Gastrocnemius medialis (tissue), 4 donors: ENCODE measurements around the gene APOA1. TPM values are rescaled to one million over a fixed set of nuclear protein-coding genes. Genes with fewer than 3 reads are reported as not detected.

Experiments
- ATAC-seq, 2 donors: fragments of 150-250 bp; one replicate each; pipeline ENCODE4 v1.9.1; 2016
- DNase-seq, 2 donors: peaks; one replicate each; pipeline ENCODE4 v3.0.0-alpha.2; 2019
- H3K27ac ChIP-seq, 4 donors: fragments of 200-600 bp; sonication (generic); 1 replicate in 1 of 4; 2 replicates in 3 of 4; pipeline ENCODE4 v1.5.1; 2016 to 2018; ENCODE audit warnings: mild to moderate bottlenecking in 2 of 4, moderate library complexity in 1 of 4
- H3K27me3 ChIP-seq, 3 donors: fragments of 200-600 bp; sonication (generic) in 2 of 3; 1 replicate in 1 of 3; 2 replicates in 2 of 3; pipeline versions ENCODE4 v1.5.1 to v1.6.0; 2016 to 2019; ENCODE audit warnings: mild to moderate bottlenecking in 1 of 3, moderate library complexity in 1 of 3
- H3K36me3 ChIP-seq, 2 donors: fragments of 200-600 bp; sonication (generic) in 1 of 2; one replicate each; pipeline ENCODE4 v1.5.1; 2017 to 2018
- H3K4me1 ChIP-seq, 2 donors: fragments of 200-600 bp; sonication (generic) in 1 of 2; one replicate each; pipeline ENCODE4 v1.5.1; 2016 to 2017; ENCODE audit warnings: mild to moderate bottlenecking in 2 of 2
- H3K4me3 ChIP-seq, 4 donors: fragments of 200-600 bp; sonication (generic) in 3 of 4; 1 replicate in 1 of 4; 2 replicates in 3 of 4; pipeline ENCODE4 v1.5.1; 2016 to 2019; ENCODE audit warnings: mild to moderate bottlenecking in 2 of 4
- H3K9me3 ChIP-seq, 3 donors: fragments of 200-600 bp; sonication (generic) in 2 of 3; 1 replicate in 1 of 3; 2 replicates in 2 of 3; pipeline ENCODE4 v1.5.1; 2016 to 2019
- POLR2A ChIP-seq, 2 donors: fragments of 450-650 bp; IDR thresholded peaks; one replicate each; pipeline ENCODE4 v1.6.1; 2017; ENCODE audit warnings: antibody characterized with exemption in 2 of 2, mild to moderate bottlenecking in 2 of 2, moderate library complexity in 2 of 2
- in situ Hi-C, 4 donors: fragments of 200-750 bp; cut with MboI; loops; one replicate each; pipeline versions ENCODE4 v1.15.0 to v1.8.0; 2017; ENCODE audit warnings: low sequenced_read_pairs in 4 of 4
- intact Hi-C: fragments of 100-400 bp; cut with DNase I; formaldehyde crosslinking; loops from one replicate; pipeline ENCODE4 v1.15.1; 2023; ENCODE audit warnings: low total_unique reads
- total RNA-seq, 4 donors: library from RNA; depleted of rRNA; stranded (reverse); fragments of >200 nt; gene quantifications; one replicate each; pipeline versions ENCODE4 v1.1.0 to v1.2.3, GENCODE V29; 2016
- TF ChIP-seq, protein P1 (sequence below), 5 experiments: fragments of 450-650 bp in 3 of 5; fragments of 200-600 bp in 2 of 5; sonication (generic) in 2 of 5; IDR thresholded peaks in 4 of 5; conservative IDR thresholded peaks in 1 of 5; 1 replicate in 4 of 5; 2 replicates in 1 of 5; pipeline ENCODE4 v1.5.1; 2016 to 2019; ENCODE audit warnings: antibody characterized with exemption in 5 of 5, mild to moderate bottlenecking in 3 of 5, moderate library complexity in 3 of 5

Gene APOA1
- 10 to 100 TPM in 2 of 4 donors, under 1 TPM in 1, not detected in 1; 0.56 to 35.8 (median 18.2) TPM for total RNA-seq

- peaks cover 10 to 14% of the 10 kb centered on the region in 2 donors for H3K4me1 ChIP-seq
- H3K27me3 ChIP-seq, result no peaks in the 10 kb centered on the region
- intact Hi-C loops (no loop called here), in situ Hi-C loops (no loop called here)
- no peaks in the 10 kb centered on the region for H3K9me3 ChIP-seq
- peak within 1 kb of the TSS in 3 of 4 donors; percentile 63 to 70 (median 69) for H3K27ac ChIP-seq
- DNase-seq (no peak), ATAC-seq (no peak)
- TF ChIP-seq, protein P1, sequence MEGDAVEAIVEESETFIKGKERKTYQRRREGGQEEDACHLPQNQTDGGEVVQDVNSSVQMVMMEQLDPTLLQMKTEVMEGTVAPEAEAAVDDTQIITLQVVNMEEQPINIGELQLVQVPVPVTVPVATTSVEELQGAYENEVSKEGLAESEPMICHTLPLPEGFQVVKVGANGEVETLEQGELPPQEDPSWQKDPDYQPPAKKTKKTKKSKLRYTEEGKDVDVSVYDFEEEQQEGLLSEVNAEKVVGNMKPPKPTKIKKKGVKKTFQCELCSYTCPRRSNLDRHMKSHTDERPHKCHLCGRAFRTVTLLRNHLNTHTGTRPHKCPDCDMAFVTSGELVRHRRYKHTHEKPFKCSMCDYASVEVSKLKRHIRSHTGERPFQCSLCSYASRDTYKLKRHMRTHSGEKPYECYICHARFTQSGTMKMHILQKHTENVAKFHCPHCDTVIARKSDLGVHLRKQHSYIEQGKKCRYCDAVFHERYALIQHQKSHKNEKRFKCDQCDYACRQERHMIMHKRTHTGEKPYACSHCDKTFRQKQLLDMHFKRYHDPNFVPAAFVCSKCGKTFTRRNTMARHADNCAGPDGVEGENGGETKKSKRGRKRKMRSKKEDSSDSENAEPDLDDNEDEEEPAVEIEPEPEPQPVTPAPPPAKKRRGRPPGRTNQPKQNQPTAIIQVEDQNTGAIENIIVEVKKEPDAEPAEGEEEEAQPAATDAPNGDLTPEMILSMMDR (IDR thresholded peaks at IDR 0.05 in 4 of 5, conservative IDR thresholded peaks at IDR 0.05 in 1 of 5), result no peak
- no peak for TF ChIP-seq POLR2A (IDR thresholded peaks at IDR 0.05)
- H3K4me3 ChIP-seq, result no peak within 1 kb of the TSS
- no peaks in the 10 kb centered on the region for H3K36me3 ChIP-seq
Observed at GRCh38 chr11:116837231-116838091, at the start of gene APOA1. Gene APOA1 (minus strand): TSS chr11:116837622. CDS start chr11:116837387, 235 bp downstream.

- in situ Hi-C loops, result loop anchor here in 3 of 4 donors (10.0 to 25.0 kb wide), 2 partner anchors 339 to 351 kb away; partner anchors contain the start of genes PCSK7 (in 1 of the 3) and RNF214 (in 1 of the 3)
- intact Hi-C loops, result no loop called here
- Histone ChIP-seq H3K4me1 (peaks cover 3 to 5% of the 10 kb centered on the region in 2 donors), H3K4me3 (no peak overlapping the region), H3K9me3 (no peaks in the 10 kb centered on the region), H3K36me3 (no peaks in the 10 kb centered on the region), H3K27ac (no peak overlapping the region), H3K27me3 (no peaks in the 10 kb centered on the region)
- TF ChIP-seq POLR2A (IDR thresholded peaks at IDR 0.05), result no peak
- TF ChIP-seq, protein P1 (IDR thresholded peaks at IDR 0.05 in 4 of 5, conservative IDR thresholded peaks at IDR 0.05 in 1 of 5), result no peak
- ATAC-seq (peak; percentile 46 to 62), DNase-seq (no peak)
Observed at GRCh38 chr11:116885951-116886655, 48.7 kb upstream of the APOA1 start.

GRCh38 chr11:116882386-116882785 lies 45.0 kb upstream of the APOA1 start:
- DNase-seq (no peak), ATAC-seq (no peak)
- intact Hi-C loops (no loop called here), in situ Hi-C loops (loop anchor here in 3 of 4 donors (5.0 to 25.0 kb wide), 3 partner anchors 220 to 355 kb away; partner anchors contain the start of genes PCSK7 (in 1 of the 3) and RNF214 (in 1 of the 3))
- no peaks in the 10 kb centered on the region for H3K36me3 ChIP-seq
- H3K4me3 ChIP-seq, result no peak overlapping the region
- H3K27me3 ChIP-seq, result no peaks in the 10 kb centered on the region
- TF ChIP-seq, protein P1 (IDR thresholded peaks at IDR 0.05 in 4 of 5, conservative IDR thresholded peaks at IDR 0.05 in 1 of 5), result no peak
- TF ChIP-seq POLR2A (IDR thresholded peaks at IDR 0.05), result no peak
- no peaks in the 10 kb centered on the region for H3K9me3 ChIP-seq
- H3K27ac ChIP-seq, result no peak overlapping the region
- peaks cover 10 to 12% of the 10 kb centered on the region in 2 donors for H3K4me1 ChIP-seq

- intact Hi-C loops (loop anchor here (2.0 kb wide), 1 partner anchor 218 kb away; the partner anchor contains the start of gene SIK3), in situ Hi-C loops (loop anchor here in 3 of 4 donors (5.0 to 25.0 kb wide), 3 partner anchors 221 to 356 kb away; partner anchors contain the start of genes PCSK7 (in 1 of the 3) and RNF214 (in 1 of the 3))
- DNase-seq (peak; percentile 38 to 73), ATAC-seq (peak; percentile 73 to 94)
- H3K4me3 ChIP-seq, result no peak overlapping the region
- H3K4me1 ChIP-seq, result peaks cover 12 to 16% of the 10 kb centered on the region in 2 donors
- no peaks in the 10 kb centered on the region for H3K27me3 ChIP-seq
- no peak for TF ChIP-seq POLR2A (IDR thresholded peaks at IDR 0.05)
- TF ChIP-seq, protein P1 (IDR thresholded peaks at IDR 0.05 in 4 of 5, conservative IDR thresholded peaks at IDR 0.05 in 1 of 5), result no peak
- peak overlapping the region in 2 of 4 donors; percentile 12 to 17 for H3K27ac ChIP-seq
- no peaks in the 10 kb centered on the region for H3K9me3 ChIP-seq
- no peaks in the 10 kb centered on the region for H3K36me3 ChIP-seq
Observed at GRCh38 chr11:116881143-116881542, 43.7 kb upstream of the APOA1 start.
